HL-60 (cell line): ENCODE results near the gene LILRB4.

Experiments used
- DNase-seq, 2 experiments: peaks; one replicate each; pipeline ENCODE4 v3.0.0-alpha.2; 2010 to 2020; ENCODE audit warnings: low read depth in 1 of 2, low spot score in 1 of 2
- H3K27ac ChIP-seq: fragments of 250-450 bp; sonication (Bioruptor Pico); replicated peaks from 2 replicates; pipeline ENCODE4 v1.5.1; 2020; ENCODE audit warnings: mild to moderate bottlenecking, moderate library complexity
- H3K27me3 ChIP-seq: fragments of 250-450 bp; sonication (Bioruptor Pico); 2 replicates; pipeline ENCODE4 v1.5.1; 2021; ENCODE audit warnings: mild to moderate bottlenecking, moderate library complexity; ENCODE audit not compliant: insufficient read depth, poor library complexity, severe bottlenecking
- H3K4me3 ChIP-seq: replicated peaks from 2 replicates; pipeline ENCODE4 v1.5.1; 2011; ENCODE audit warnings: mild to moderate bottlenecking, control low read depth, low read length; ENCODE audit not compliant: insufficient read depth
- CTCF ChIP-seq: IDR thresholded peaks from one replicate; pipeline ENCODE4 v1.5.1; 2011; ENCODE audit warnings: low read length, control low read depth, inconsistent platforms; ENCODE audit not compliant: insufficient read depth
- GABPA ChIP-seq: IDR thresholded peaks from 2 replicates; pipeline ENCODE4 v1.6.1; 2012; ENCODE audit warnings: low read depth
- POLR2AphosphoS5 ChIP-seq: IDR thresholded peaks from 2 replicates; pipeline ENCODE4 v1.6.1; 2012; ENCODE audit warnings: low read depth
- REST ChIP-seq: IDR thresholded peaks from 2 replicates; pipeline ENCODE4 v1.6.1; 2012; ENCODE audit warnings: low read depth; ENCODE audit not compliant: insufficient replicate concordance
- SPI1 ChIP-seq: IDR thresholded peaks from 2 replicates; pipeline ENCODE4 v1.6.1; 2012; ENCODE audit warnings: low read depth, mild to moderate bottlenecking, borderline replicate concordance

LILRB4 gene

GRCh38 chr19:54684527-54684926 lies 21.7 kb downstream of the LILRB4 start:
- Histone ChIP-seq H3K4me3 (no peak overlapping the region), H3K27ac (no peak overlapping the region), H3K27me3 (no peaks in the 10 kb centered on the region)
- peak; percentile 99 for TF ChIP-seq REST
- no peak for TF ChIP-seq SPI1
- peak; percentile 51 to 59 for DNase-seq

DNA sequence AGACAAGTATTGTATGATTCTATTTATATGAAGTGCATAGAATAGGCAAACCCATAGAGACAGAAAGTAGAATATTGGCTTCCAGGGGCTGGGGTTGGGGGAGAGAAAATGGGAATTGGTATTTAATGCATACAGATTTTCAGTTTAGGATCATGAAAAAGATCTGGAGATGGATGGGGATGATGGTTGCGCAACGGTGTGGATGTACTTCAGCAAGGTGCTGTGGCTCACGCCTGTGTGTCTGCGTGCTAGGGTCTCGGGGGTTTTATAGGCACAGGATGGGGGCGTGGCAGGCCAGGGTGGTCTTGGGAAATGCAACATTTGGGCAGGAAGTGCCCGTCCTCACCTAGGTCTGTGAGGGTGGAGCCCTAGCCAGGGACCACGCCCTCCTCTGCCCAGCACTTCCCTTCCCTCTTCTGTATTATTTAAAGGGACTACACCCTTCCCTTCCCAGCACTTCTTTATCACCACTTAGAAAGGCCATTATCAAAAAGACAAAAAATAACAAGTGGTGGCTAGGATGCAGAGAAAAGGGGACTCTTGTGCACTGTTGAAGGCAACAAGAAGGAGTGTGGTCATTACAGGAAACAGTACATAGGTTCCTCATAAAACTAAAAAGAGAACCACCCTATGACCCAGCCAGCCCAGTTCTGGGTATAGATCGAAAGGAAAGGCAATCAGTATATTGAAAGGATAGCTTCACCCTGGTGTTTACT lies 29.0 kb downstream of the LILRB4 start:
- Histone ChIP-seq H3K27me3 (no peaks in the 10 kb centered on the region), H3K4me3 (no peak overlapping the region), H3K27ac (no peak overlapping the region)
- no peak for TF ChIP-seq CTCF
- TF ChIP-seq GABPA, result no peak
- no peak for TF ChIP-seq REST
- no peak for TF ChIP-seq POLR2AphosphoS5
- no peak for TF ChIP-seq SPI1
- DNase-seq, result no peak

- no peak for DNase-seq
- no peak overlapping the region for H3K4me3 ChIP-seq
- TF ChIP-seq POLR2AphosphoS5 (no peak), SPI1 (no peak), CTCF (no peak), GABPA (no peak), REST (no peak)
- H3K27ac ChIP-seq, result no peak overlapping the region
- H3K27me3 ChIP-seq, result no peaks in the 10 kb centered on the region
Observed at GRCh38 chr19:54692298-54692615, 29.5 kb downstream of the LILRB4 start.
